Mucosa of descending colon (tissue), 3 donors: ENCODE measurements around the gene TFCP2L1. TPM values are rescaled to one million over a fixed set of nuclear protein-coding genes. Genes with fewer than 3 reads are reported as not detected.
A peak's percentile ranks its signal among the peaks of the same experiment; 100 is the strongest.

Experiments
- ATAC-seq: fragments of 200-7000 bp; cut with Tn5 transposase; one replicate; pipeline ENCODE4 v1.9.1; 2020; ENCODE audit warnings: mild to moderate bottlenecking, moderate library complexity
- DNase-seq, 3 donors: peaks; one replicate each; pipeline ENCODE4 v3.0.0-alpha.2; 2020
- H3K36me3 ChIP-seq: fragments of 200-600 bp; one replicate; pipeline ENCODE4 v1.8.0; 2021; ENCODE audit warnings: low read depth, mild to moderate bottlenecking
- H3K4me1 ChIP-seq: fragments of 200-600 bp; one replicate; pipeline ENCODE4 v1.8.0; 2021; ENCODE audit warnings: low read depth, mild to moderate bottlenecking
- H3K4me3 ChIP-seq: fragments of 200-600 bp; one replicate; pipeline ENCODE4 v1.8.0; 2021; ENCODE audit warnings: mild to moderate bottlenecking
- H3K9me3 ChIP-seq: fragments of 200-600 bp; one replicate; pipeline ENCODE4 v1.8.0; 2021; ENCODE audit warnings: mild to moderate bottlenecking
- intact Hi-C, 2 donors: fragments of 100-400 bp; cut with DNase I in 1 of 2; cut with micrococcal nuclease in 1 of 2; formaldehyde crosslinking; loops; one replicate each; pipeline versions ENCODE4 v1.11.0 to v1.11.1; 2022; cut with DNase I, micrococcal nuclease
- total RNA-seq, 3 donors: library from RNA; stranded (reverse); fragmentation: NEBNext Ultra II Directional in 2 of 3; extraction: Animal tissue kit (Norgen Biotek cat#: 25700) in 2 of 3; gene quantifications; one replicate each; pipeline versions ENCODE4 v1.2.1 to v1.2.4, GENCODE V29; 2021 to 2023
- TF ChIP-seq, protein P1 (sequence below): fragments of 200-600 bp; IDR thresholded peaks from one replicate; pipeline ENCODE4 v1.8.0; 2022; ENCODE audit warnings: antibody characterized with exemption, mild to moderate bottlenecking
- donor health status: DM: no; HTN: no; CAD: no; lungs with moderate emphysema.
- donor health status: DM: no; HTN: no; CAD: no.
- donor health status: DM: no; HTN: yes; CAD: no.

The TFCP2L1 gene
- total RNA-seq, 3 donors from 2014 or later: 46.9 to 111 (median 107) TPM

DNA sequence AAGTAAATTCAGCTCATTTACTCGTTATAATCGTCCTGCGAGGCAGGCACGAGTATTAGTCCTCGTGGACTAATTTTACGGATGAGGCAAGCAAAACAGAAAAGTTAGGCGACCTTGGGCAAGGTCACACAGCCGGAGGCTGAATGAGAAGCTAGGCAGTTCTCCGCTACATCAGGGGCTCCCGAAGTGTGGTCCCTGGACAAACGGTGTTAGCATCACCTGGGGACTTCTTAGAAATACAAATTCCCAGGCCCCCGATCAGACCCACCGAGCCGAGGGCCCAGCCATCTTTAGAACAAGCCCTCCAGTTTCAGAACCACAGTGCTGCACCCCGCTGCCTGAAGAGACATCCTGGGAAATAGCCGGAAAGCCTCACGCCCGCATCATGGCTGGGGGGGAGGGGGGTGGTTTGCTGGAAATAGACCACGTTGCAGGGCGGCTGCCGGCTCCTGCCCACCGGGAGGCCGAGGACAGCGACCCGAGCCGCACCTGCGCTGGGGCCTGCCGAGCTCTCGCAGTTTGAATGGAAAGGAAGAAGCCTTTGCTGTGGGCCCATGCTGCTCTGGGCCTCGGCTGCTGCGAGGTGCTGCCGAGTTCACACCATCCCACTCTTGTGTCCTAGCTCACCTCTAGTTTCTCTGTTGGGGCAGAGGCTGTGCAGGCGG is 72.2 kb downstream of the TFCP2L1 start:
- H3K4me1 ChIP-seq: peaks cover 23% of the 10 kb centered on the region
- no peaks in the 10 kb centered on the region for H3K9me3 ChIP-seq
- DNase-seq (peak in 1 of 3 donors; percentile 47), ATAC-seq (no peak)
- TF ChIP-seq, protein P1, sequence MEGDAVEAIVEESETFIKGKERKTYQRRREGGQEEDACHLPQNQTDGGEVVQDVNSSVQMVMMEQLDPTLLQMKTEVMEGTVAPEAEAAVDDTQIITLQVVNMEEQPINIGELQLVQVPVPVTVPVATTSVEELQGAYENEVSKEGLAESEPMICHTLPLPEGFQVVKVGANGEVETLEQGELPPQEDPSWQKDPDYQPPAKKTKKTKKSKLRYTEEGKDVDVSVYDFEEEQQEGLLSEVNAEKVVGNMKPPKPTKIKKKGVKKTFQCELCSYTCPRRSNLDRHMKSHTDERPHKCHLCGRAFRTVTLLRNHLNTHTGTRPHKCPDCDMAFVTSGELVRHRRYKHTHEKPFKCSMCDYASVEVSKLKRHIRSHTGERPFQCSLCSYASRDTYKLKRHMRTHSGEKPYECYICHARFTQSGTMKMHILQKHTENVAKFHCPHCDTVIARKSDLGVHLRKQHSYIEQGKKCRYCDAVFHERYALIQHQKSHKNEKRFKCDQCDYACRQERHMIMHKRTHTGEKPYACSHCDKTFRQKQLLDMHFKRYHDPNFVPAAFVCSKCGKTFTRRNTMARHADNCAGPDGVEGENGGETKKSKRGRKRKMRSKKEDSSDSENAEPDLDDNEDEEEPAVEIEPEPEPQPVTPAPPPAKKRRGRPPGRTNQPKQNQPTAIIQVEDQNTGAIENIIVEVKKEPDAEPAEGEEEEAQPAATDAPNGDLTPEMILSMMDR: no peak
- intact Hi-C loops: no loop called here
- no peak overlapping the region for H3K4me3 ChIP-seq
- no peaks in the 10 kb centered on the region for H3K36me3 ChIP-seq

DNA sequence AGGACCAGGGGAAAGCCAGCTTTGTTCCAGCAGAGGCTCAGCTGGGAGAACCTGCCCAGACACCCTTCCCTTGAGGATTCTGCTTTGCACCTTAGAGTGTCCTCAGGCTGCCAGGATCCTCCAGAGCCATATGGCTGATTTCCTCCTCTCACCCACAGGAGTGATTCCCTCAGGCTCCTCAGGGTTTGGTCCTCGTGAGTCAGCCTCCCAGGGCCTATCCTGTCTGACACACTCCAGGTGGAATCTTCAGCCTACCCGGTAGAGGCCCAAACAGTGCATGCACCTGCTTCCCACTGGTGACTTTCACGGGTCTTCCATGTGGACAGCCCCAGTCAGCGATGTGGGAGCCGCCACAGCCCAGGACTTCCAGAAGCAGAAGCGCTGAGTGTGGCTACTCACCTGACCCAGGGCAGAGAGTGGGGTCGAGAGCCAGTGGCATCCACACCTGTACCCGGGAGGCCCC is 73.3 kb downstream of the TFCP2L1 start:
- TF ChIP-seq, protein P1: no peak
- ATAC-seq (peak; percentile 61), DNase-seq (no peak)
- Histone ChIP-seq H3K4me1 (peaks cover 23% of the 10 kb centered on the region), H3K9me3 (no peaks in the 10 kb centered on the region), H3K4me3 (no peak overlapping the region), H3K36me3 (no peaks in the 10 kb centered on the region)
- intact Hi-C loops: no loop called here

DNA sequence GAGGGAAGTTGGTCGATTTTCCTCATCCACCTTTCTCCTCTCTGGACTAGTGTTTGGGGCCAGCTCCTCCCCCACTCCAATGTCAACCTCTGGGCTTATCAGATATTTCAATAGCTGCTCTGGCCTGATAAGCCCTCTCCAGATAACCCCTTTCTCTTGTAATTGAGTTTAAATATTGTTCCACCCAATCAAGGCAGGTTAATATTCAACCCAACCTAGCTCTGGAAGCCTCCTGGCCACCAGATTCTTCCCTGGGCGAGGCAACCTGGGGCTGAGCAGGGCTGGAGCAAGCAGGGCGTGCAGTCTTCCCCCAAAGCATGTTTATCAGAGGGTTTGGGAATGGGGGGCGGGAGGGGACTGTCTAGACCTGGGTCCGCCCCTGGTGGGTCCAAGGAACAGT is 73.8 kb downstream of the TFCP2L1 start:
- Histone ChIP-seq H3K36me3 (no peaks in the 10 kb centered on the region), H3K9me3 (no peaks in the 10 kb centered on the region), H3K4me1 (peaks cover 23% of the 10 kb centered on the region), H3K4me3 (no peak overlapping the region)
- TF ChIP-seq, protein P1: no peak
- ATAC-seq (peak; percentile 80), DNase-seq (peak in 2 of 3 donors; percentile 77 to 83)
- intact Hi-C loops: no loop called here

DNA sequence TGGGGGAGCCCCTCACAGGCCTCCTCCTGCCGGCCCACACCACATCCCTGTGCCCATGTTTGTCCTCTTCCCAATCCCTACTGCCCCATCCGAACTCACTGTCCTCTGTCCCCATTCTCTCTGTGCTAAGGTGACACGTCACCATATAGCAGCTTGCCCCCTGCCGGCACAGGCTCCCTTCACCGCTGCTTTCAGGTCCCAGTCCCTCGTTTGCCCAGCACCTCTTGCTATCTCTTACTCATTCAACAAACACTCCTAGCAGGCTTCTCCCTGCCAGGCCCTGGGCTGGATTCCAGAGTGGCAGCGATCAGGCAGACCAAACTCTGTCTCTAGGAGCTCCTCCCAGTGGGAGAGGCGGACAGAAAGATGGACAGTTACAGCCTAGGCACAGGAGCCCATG is 74.3 kb downstream of the TFCP2L1 start:
- no peak overlapping the region for H3K4me3 ChIP-seq
- peak; percentile 82 to 86 (median 85) for DNase-seq
- TF ChIP-seq, protein P1: no peak
- H3K36me3 ChIP-seq: no peaks in the 10 kb centered on the region
- intact Hi-C loops: no loop called here
- ATAC-seq: peak; percentile 75
- H3K9me3 ChIP-seq: no peaks in the 10 kb centered on the region
- peaks cover 23% of the 10 kb centered on the region for H3K4me1 ChIP-seq

DNA sequence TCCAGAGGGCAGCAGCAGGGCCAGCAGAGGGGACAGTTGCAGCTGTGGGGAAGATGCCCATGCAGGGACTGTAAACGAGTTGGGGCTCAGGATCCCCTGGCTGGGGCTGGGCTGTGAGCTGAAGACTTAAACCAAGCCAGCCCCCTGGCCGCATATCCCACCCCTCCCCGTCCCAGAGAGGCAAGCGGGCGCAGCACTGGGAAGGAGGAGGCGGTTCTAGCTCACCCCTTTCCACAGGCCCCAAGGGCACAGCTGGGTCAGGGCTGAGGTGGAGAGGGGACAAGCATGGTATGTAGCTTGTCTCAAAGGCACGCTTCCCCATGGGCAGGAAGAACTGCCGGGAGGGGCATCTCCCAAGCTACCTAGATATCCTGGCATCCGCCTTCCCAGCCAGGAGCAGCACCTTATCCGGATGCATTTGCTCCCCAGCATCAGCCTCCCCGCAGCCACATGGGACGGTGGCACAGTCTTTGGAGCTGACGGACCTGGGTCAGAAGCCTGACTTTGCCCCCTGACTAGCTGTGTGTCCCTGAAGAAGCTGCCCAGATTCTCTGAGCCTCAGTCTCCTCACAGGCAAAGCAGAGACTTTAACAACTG is 75.9 kb downstream of the TFCP2L1 start:
- peak in 1 of 3 donors; percentile 33 for DNase-seq
- intact Hi-C loops: no loop called here
- peaks cover 28% of the 10 kb centered on the region for H3K4me1 ChIP-seq
- TF ChIP-seq, protein P1: no peak
- H3K9me3 ChIP-seq: no peaks in the 10 kb centered on the region
- no peaks in the 10 kb centered on the region for H3K36me3 ChIP-seq
- ATAC-seq: no peak
- no peak overlapping the region for H3K4me3 ChIP-seq
